Keratinocyte (primary cell): Measurements from ENCODE around the gene AANAT. TPM values are rescaled to one million over a fixed set of nuclear protein-coding genes. Genes with fewer than 3 reads are reported as not detected.

ENCODE experiments used
- DNase-seq: peaks from one replicate; pipeline ENCODE4 v3.0.0-alpha.2; 2011; ENCODE audit warnings: low read depth, missing footprints, low spot score
- FAIRE-seq: peaks from 2 replicates; lab custom pipeline; 2011; peaks lifted over from hg19 to GRCh38; lab: Jason Lieb, UNC
- H2AFZ ChIP-seq: 2 replicates; pipeline ENCODE4 v1.6.0; 2012; ENCODE audit warnings: low read length, control low read depth, inconsistent platforms; ENCODE audit not compliant: control insufficient read depth
- H3K27ac ChIP-seq: 2 replicates; pipeline ENCODE4 v1.5.1; 2011; ENCODE audit warnings: low read length; ENCODE audit not compliant: control insufficient read depth, insufficient read depth
- H3K27me3 ChIP-seq: 3 replicates; pipeline ENCODE4 v1.6.0; 2011; ENCODE audit warnings: low read length; ENCODE audit not compliant: control insufficient read depth, insufficient read depth; ENCODE audit errors: extremely low read depth
- H3K36me3 ChIP-seq, 2 experiments: 2 replicates in 1 of 2; 3 replicates in 1 of 2; pipeline ENCODE4 v1.5.1; 2011; ENCODE audit warnings: low read length in 2 of 2, mild to moderate bottlenecking in 1 of 2; ENCODE audit not compliant: control insufficient read depth in 2 of 2, insufficient read depth in 2 of 2; ENCODE audit errors: extremely low read depth in 1 of 2
- H3K4me1 ChIP-seq: 3 replicates; pipeline ENCODE4 v1.5.1; 2011; ENCODE audit warnings: low read length; ENCODE audit not compliant: control insufficient read depth, insufficient read depth; ENCODE audit errors: extremely low read depth
- H3K4me2 ChIP-seq: 3 replicates; pipeline ENCODE4 v1.6.0; 2011; ENCODE audit warnings: low read depth, low read length; ENCODE audit not compliant: control insufficient read depth, insufficient read depth; ENCODE audit errors: extremely low read depth
- H3K4me3 ChIP-seq, 3 experiments: fragments of 200-600 bp in 1 of 3; sonication (generic) in 1 of 3; 2 replicates in 2 of 3; 3 replicates in 1 of 3; pipeline ENCODE4 v1.5.1; 2011 to 2016; ENCODE audit warnings: low read length in 3 of 3, mild to moderate bottlenecking in 3 of 3, control low read depth in 2 of 3, inconsistent platforms in 1 of 3, low read depth in 1 of 3, mixed read lengths in 1 of 3, mixed run types in 1 of 3, moderate library complexity in 1 of 3; ENCODE audit not compliant: control insufficient read depth in 2 of 3, insufficient read depth in 2 of 3; ENCODE audit errors: extremely low read depth in 1 of 3
- H3K79me2 ChIP-seq: 2 replicates; pipeline ENCODE4 v1.6.0; 2012; ENCODE audit warnings: low read length; ENCODE audit not compliant: control insufficient read depth, insufficient read depth
- H3K9ac ChIP-seq: 3 replicates; pipeline ENCODE4 v1.6.0; 2011; ENCODE audit warnings: low read length; ENCODE audit not compliant: control insufficient read depth, insufficient read depth; ENCODE audit errors: extremely low read depth
- H3K9me1 ChIP-seq: 3 replicates; pipeline ENCODE4 v1.6.0; 2011; ENCODE audit warnings: low read length; ENCODE audit not compliant: control insufficient read depth, insufficient read depth; ENCODE audit errors: extremely low read depth
- H3K9me3 ChIP-seq: 2 replicates; pipeline ENCODE4 v1.5.1; 2012; ENCODE audit warnings: low read depth, low read length; ENCODE audit not compliant: control insufficient read depth
- H4K20me1 ChIP-seq: 3 replicates; pipeline ENCODE4 v1.6.0; 2011; ENCODE audit warnings: low read length; ENCODE audit not compliant: control insufficient read depth, insufficient read depth; ENCODE audit errors: extremely low read depth
- EZH2 ChIP-seq: IDR thresholded peaks from one replicate; pipeline ENCODE4 v1.6.1; 2012; ENCODE audit warnings: inconsistent platforms, mild to moderate bottlenecking, low read length, moderate library complexity
- dilution Hi-C: fragments of 300-500 bp; cut with MboI; formaldehyde crosslinking; loops from one replicate; pipeline ENCODE4 v1.7.0; 2020; ENCODE audit warnings: low sequenced_read_pairs; ENCODE audit not compliant: extremely low pct_ligation_motif_present
- polyA plus RNA-seq, 5 experiments: library from polyadenylated mRNA; depleted of rRNA in 3 of 5; stranded (reverse) in 3 of 5; stranded (forward) in 1 of 5; unstranded in 1 of 5; fragments of >200 nt; gene quantifications; 1 replicate in 1 of 5; 2 replicates in 3 of 5; 3 replicates in 1 of 5; pipeline versions ENCODE4 v1.2.1 to v1.2.3, GENCODE V29; 2011 to 2012; ENCODE audit warnings: missing spikeins in 2 of 5, low read depth in 1 of 5, low replicate concordance in 1 of 5
- TF ChIP-seq, protein P1 (sequence below), 3 experiments: IDR thresholded peaks in 1 of 3; conservative IDR thresholded peaks in 1 of 3; optimal IDR thresholded peaks in 1 of 3; 2 replicates in 2 of 3; 3 replicates in 1 of 3; pipeline versions ENCODE3 to v1.5.1; 2011; ENCODE audit warnings: low read length in 3 of 3, mild to moderate bottlenecking in 3 of 3, moderate library complexity in 2 of 3, control low read depth in 1 of 3, inconsistent platforms in 1 of 3; ENCODE audit not compliant: insufficient read depth in 2 of 3; ENCODE audit errors: extremely low read depth in 1 of 3

The AANAT gene
- polyA plus RNA-seq, 1 donor (not counting 4 experiments of a cell fraction or from before 2014, with no cell fraction given) = not detected

DNA sequence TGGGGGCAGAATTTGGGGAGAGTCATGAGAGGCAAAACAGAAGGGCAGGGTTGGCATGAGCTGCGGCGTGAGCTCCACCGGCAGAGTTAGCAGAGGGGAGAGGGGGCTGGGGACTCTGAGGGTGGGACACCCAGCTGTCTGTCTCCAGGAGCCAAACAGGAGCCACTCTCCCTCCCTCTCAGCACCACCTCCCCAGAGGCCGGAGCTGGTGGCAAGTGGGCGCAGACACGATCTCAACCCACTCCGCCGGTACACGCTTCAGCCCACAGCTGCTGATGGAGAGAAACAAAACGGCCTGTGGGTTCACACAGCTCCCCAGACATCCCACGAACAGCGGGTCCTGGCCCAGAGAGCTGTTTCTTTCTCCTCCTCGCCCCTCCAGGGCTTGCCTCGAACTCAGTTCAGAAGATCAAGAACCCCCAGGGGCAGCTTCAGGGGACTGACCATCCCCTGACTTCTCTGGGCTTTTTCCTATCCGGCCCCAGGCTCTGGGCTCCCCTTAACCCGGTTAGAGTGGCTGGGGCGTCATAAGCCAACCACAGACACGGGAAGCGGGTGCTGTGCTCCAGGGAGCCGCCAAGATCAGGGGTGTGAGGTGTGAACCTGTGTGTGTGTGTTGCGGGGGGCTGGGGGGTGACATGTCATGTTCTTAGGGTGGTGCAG lies 26.2 kb downstream of the AANAT start:
- Histone ChIP-seq H2AFZ (no peak overlapping the region), H4K20me1 (peaks cover 21% of the 10 kb centered on the region), H3K9ac (no peak overlapping the region), H3K27me3 (no peaks in the 10 kb centered on the region), H3K79me2 (peaks cover 37% of the 10 kb centered on the region), H3K4me1 (peaks cover 39% of the 10 kb centered on the region), H3K4me2 (peak overlapping the region; percentile 58), H3K27ac (peak overlapping the region; percentile 20), H3K9me3 (no peaks in the 10 kb centered on the region), H3K4me3 (no peak overlapping the region), H3K9me1 (peaks cover 3% of the 10 kb centered on the region), H3K36me3 (peaks cover 5 to 6% of the 10 kb centered on the region in 2 experiments)
- dilution Hi-C loops = no loop called here
- FAIRE-seq (no peak), DNase-seq (no peak)
- TF ChIP-seq, protein P1, sequence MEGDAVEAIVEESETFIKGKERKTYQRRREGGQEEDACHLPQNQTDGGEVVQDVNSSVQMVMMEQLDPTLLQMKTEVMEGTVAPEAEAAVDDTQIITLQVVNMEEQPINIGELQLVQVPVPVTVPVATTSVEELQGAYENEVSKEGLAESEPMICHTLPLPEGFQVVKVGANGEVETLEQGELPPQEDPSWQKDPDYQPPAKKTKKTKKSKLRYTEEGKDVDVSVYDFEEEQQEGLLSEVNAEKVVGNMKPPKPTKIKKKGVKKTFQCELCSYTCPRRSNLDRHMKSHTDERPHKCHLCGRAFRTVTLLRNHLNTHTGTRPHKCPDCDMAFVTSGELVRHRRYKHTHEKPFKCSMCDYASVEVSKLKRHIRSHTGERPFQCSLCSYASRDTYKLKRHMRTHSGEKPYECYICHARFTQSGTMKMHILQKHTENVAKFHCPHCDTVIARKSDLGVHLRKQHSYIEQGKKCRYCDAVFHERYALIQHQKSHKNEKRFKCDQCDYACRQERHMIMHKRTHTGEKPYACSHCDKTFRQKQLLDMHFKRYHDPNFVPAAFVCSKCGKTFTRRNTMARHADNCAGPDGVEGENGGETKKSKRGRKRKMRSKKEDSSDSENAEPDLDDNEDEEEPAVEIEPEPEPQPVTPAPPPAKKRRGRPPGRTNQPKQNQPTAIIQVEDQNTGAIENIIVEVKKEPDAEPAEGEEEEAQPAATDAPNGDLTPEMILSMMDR (optimal IDR thresholded peaks at IDR 0.05 in 1 of 3, IDR thresholded peaks at IDR 0.05 in 1 of 3, conservative IDR thresholded peaks at IDR 0.05 in 1 of 3; ENCODE audit: extremely low read depth in 1 of 3, insufficient read depth in 2 of 3, low read length in 3 of 3) = no peak

DNA sequence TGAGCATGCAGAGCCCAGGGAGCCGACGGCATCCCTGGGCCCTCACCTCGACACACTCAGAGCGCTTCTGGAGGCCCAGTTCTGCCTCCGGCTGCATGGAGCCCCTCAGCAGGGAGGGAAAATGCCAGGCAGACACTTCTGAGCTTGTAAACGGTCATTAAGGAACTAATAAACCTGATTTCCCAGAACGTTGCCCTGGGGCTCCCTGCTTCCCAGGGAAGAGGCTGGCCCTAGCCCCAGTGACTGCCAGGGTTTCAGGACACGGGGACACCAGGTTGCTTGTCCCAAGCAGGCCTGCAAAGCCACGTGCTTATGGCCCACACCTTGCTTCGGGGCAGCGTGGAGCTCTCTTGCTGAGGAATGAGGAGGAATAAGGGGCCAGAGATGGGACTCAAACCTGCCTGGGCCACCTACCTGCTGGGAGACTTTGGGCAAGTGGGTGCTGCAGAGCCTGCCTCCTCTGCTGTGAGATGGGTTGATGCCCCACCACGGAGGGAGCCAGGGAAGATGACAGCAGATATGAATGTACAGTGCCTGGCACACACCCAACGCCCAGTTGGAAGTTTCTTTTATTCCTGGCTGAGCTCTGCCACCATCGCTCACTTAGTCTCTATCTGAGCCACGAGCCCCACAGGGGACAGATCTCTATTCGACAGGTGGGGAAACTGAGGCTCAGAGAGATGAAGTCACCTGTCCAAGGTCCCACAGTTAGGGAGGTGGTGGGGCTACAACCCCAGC lies 28.4 kb downstream of the AANAT start:
- Histone ChIP-seq H3K9ac (no peak overlapping the region), H3K9me3 (no peaks in the 10 kb centered on the region), H3K27me3 (no peaks in the 10 kb centered on the region), H3K4me1 (peaks cover 49% of the 10 kb centered on the region), H3K4me3 (no peak overlapping the region), H3K36me3 (peaks cover 5 to 6% of the 10 kb centered on the region in 2 experiments), H3K27ac (no peak overlapping the region), H4K20me1 (peaks cover 21% of the 10 kb centered on the region), H3K9me1 (peaks cover 3% of the 10 kb centered on the region), H3K4me2 (no peak overlapping the region), H3K79me2 (peaks cover 59% of the 10 kb centered on the region), H2AFZ (no peak overlapping the region)
- DNase-seq (no peak), FAIRE-seq (no peak)
- TF ChIP-seq EZH2 = no peak
- TF ChIP-seq, protein P1 (optimal IDR thresholded peaks at IDR 0.05 in 1 of 3, IDR thresholded peaks at IDR 0.05 in 1 of 3, conservative IDR thresholded peaks at IDR 0.05 in 1 of 3; ENCODE audit: extremely low read depth in 1 of 3, insufficient read depth in 2 of 3, low read length in 3 of 3) = no peak
- dilution Hi-C loops = no loop called here
